H1 (cell line): ENCODE measurements around the gene GRIK1.

Experiments used
- CHD2 ChIP-seq: IDR thresholded peaks from 2 replicates; pipeline ENCODE4 v1.6.1; 2012; ENCODE audit warnings: low read length, improper control_type of control experiment
- CTCF ChIP-seq, 3 experiments: IDR thresholded peaks; 1 replicate in 2 of 3; 2 replicates in 1 of 3; pipeline versions ENCODE4 v1.5.1 to v1.6.1; 2011; ENCODE audit warnings: low read length in 3 of 3, mild to moderate bottlenecking in 3 of 3, inconsistent platforms in 2 of 3, low read depth in 1 of 3, moderate library complexity in 1 of 3; ENCODE audit not compliant: insufficient read depth in 1 of 3; ENCODE audit errors: control extremely low read depth in 1 of 3
- EZH2 ChIP-seq: fragments of 200-600 bp; sonication (generic); IDR thresholded peaks from 2 replicates; pipeline ENCODE4 v1.7.1; 2012; ENCODE audit warnings: low read depth, mild to moderate bottlenecking, moderate library complexity, low read length, inconsistent platforms; ENCODE audit not compliant: severe bottlenecking
- TEAD4 ChIP-seq: IDR thresholded peaks from 2 replicates; pipeline ENCODE4 v1.6.1; 2012; ENCODE audit warnings: low read depth, low read length, inconsistent platforms, mixed read lengths

GRCh38 chr21:29634418-29634817, 305.4 kb downstream of the GRIK1 start:
- TF ChIP-seq CTCF (IDR thresholded peaks at IDR 0.05; ENCODE audit: control extremely low read depth in 1 of 3, insufficient read depth in 1 of 3, low read depth in 1 of 3, low read length in 3 of 3) (no peak), CHD2 (no peak), TEAD4 (no peak), EZH2 (no peak)
